HG03025 (cell line): ENCODE results near the gene LSP1.
"Not testable (repeated sequence)": the region's sequence is repeated elsewhere in the genome, so short reads cannot be mapped to it uniquely, and the experiment has no call there.

Experiments
- ATAC-seq: cut with Tn5 transposase; IDR thresholded peaks from one replicate; pipeline ENCODE4 v1.9.1; 2021; ENCODE audit warnings: mild to moderate bottlenecking, moderate library complexity; ENCODE audit not compliant: unreplicated experiment, low FRiP score

LSP1 gene

GRCh38 chr11:1875093-1875850 lies 22.4 kb downstream of the LSP1 start:
- no peak for ATAC-seq

DNA sequence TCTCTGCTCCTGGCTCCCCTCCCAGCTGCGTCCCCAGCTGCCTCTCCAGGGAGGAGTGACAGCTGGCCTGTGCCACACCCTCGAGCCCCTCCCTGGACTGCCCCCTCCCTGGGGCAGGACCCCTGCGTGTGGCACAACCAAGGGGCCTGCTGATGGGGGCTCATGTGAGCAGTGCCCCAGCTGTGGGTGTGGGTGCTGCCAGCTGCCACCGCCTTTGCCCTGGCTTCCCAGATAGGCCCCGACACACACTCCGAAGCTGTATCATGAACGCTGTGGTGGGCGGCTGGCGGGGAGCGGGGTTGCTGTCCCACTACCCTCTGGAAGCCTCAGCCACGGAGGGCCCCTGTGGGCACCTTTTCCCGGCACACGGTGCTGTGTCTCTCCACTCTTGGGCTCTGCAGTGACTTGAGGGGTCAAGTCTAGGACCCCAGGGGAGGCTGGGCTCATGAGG lies 23.0 kb downstream of the LSP1 start:
- not testable (repeated sequence) for ATAC-seq

- ATAC-seq = no peak
These were observed 23.6 kb downstream of the LSP1 start for GRCh38 chr11:1876361-1877063.

DNA sequence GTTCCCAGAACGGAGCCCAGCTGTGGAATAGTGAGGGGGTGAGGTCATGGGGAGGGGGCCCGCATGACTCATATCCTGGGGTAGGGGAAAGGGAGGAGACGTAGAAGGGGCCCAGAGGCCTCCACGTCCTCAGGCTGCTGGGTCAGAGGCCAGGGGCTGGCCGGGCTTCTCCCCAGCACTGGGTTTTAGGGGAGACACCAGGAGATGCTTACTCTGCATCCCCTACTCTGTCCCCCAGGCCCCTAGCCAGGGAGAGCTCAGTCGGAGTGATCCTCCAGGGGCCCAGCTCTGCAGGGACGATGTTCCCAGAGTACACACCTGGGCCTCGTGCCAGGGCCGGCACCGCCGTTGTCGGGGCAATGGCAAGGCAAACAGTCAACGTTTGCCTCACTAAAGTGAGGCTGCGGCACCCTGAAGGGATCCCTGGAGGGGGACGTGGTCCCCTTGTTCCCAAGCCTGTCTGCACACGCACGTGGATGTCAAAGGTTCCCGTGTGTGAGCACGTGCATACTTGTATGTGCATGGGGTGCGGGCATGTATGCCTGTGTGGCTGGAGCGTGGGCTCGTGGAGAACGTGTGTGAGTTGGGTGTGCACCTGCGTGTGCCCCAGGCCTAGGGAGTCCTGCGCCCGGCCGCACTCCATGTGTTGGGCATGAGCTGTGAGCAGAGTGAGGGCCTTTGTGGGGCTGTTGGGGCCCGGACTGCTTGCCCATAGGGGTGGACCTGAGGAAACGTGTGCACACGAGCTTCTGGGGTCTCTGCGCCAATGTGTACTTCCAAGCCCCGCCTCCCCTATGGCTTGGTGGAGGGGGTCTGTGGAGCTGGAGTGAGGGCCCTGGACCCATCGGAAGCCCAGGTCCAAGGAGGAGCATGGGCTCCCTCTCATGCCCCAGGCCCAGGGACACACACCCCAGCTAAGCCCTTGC lies 24.6 kb downstream of the LSP1 start:
- ATAC-seq = no peak

GRCh38 chr11:1878137-1879031 lies 25.5 kb downstream of the LSP1 start:
- no peak for ATAC-seq

- ATAC-seq = no peak
These were observed 26.6 kb downstream of the LSP1 start for GRCh38 chr11:1879342-1879940.

GRCh38 chr11:1879941-1880720 lies 27.2 kb downstream of the LSP1 start:
- no peak for ATAC-seq

- no peak for ATAC-seq
These were observed 28.0 kb downstream of the LSP1 start for GRCh38 chr11:1880746-1881441.

DNA sequence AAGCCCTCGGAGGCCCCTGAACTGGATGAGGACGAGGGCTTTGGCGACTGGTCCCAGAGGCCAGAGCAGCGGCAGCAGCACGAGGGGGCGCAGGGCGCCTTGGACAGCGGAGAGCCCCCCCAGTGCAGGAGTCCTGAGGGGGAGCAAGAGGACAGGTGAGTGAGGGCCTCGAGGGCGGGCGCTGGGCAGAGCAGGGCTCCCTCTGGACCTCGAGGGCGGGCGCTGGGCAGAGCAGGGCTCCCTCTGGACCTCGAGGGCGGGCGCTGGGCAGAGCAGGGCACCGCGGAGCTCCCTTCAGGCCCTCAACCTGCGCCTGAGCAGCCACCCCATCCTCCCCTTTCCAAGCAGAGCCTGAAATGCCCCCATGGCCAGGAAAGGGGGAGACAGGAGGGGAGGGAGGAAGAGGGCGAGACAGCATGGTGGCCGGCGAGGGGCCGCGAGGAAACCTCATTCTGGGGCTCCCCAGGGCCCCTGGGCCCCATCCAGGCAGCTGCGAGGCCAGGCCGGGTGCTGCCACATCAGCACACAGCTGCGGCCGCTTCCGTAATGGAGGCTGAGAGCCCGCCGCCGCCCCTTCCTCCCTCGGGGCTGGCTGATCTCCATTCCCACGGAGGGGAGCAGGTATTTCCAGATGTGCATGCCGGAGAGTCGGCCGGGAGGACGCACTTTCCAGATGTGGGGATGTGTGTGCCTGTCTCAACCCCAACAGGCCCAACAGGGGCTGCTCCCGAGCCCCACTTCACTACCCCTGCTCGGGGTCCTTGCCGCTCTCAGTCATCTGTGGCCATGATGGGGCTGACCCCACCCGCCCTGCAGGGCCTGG lies 28.8 kb downstream of the LSP1 start:
- peak; percentile 20 for ATAC-seq

GRCh38 chr11:1882265-1883238 lies 29.7 kb downstream of the LSP1 start:
- ATAC-seq = peak; percentile 69

- no peak for ATAC-seq
These were observed 30.7 kb downstream of the LSP1 start for GRCh38 chr11:1883346-1884302.

DNA sequence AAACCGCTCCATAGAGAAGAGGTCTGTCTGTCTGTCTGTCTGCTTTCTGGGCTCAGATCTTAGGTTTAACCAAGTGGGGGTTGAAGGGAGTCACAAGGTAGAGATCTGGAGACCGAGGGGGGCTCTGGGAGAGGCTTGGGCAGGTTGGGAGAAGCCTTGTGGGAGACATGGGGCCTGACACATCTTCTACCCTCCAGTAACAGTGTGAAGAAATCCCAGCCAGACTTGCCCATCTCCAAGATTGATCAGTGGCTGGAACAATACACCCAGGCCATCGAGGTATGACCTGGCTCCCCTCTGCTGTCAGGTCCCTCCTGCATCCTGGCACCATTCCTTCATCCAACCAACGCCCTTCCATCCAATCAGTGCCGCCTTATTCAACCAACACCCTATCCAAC lies 31.4 kb downstream of the LSP1 start:
- no peak for ATAC-seq

DNA sequence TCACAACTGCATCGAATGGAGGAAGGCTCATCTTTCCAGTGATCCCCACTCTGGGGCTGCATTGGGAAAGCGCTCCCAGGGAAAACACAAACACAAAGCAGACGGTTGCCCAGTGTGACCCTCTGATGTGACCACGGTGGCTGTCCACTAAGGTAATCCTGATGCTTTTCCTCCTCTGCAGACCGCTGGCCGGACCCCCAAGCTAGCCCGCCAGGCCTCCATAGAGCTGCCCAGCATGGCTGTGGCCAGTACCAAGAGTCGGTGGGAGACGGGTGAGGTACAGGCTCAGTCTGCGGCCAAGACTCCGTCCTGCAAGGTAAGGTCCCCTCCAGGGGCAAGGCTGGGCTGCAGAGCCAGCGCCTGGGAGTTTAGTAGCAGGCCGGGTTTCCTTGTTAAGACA lies 33.7 kb downstream of the LSP1 start:
- not testable (repeated sequence) for ATAC-seq

DNA sequence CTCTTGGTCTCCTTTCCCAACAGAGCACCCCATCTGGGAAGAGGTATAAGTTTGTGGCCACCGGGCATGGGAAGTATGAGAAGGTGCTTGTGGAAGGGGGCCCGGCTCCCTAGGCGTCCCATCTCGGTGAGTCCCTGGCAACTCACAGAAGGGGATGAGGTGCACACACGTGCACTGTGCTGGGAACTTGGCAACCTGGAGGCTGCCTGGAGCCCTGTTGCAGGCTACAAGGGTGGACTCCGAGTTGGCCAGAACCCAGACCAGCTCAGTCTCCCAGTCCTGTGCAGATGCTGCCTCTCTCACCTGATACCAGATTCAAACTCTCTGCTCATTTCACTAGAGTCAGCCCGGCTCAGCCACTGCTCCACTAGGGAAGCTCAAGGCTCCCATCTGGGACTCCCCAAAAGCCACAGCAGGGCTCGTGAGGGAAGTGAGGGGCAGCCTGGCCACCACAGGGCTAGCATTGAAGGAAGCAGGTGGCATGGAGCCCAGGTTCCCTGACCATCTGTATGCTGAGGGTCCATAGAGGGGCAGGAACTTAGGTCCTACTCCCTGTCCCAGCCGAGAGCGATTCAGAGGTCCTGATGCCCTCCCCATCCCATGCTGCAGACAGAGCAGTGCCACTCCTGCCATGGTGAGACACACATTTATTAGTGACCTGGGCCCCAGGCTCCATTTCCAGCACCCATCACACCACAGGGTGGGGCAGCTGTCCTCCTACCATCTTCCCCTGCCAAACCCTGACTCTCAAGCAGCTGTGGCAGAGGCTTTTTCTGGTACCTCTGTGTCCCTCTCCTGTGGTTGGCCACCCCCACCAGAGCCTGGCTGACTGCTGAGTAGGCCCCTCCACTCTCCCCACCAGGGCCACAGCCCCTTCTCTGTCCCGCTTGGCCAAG lies 34.8 kb downstream of the LSP1 start:
- no peak for ATAC-seq
